Measurements from ENCODE around the gene AGBL4.

DNA sequence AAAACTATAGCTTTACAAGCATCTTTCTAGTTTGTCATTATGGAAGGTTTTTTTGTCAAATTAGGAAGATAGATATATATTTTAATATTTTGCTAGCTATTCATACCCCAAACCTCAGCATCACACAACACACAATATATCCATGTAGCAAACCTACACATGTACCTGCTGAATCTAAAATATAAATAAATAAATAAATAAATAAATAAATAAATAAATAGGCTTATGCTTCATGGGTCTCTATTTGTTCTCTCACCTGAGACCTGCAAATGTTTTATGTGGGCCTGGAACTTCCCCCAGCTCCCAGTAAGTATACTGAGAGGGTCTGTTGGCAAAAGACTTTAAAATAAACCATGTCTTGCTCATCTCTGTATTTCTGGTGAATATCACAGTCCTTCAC, 1099.7 kb downstream of the AGBL4 start:
- TF ChIP-seq, protein P1, sequence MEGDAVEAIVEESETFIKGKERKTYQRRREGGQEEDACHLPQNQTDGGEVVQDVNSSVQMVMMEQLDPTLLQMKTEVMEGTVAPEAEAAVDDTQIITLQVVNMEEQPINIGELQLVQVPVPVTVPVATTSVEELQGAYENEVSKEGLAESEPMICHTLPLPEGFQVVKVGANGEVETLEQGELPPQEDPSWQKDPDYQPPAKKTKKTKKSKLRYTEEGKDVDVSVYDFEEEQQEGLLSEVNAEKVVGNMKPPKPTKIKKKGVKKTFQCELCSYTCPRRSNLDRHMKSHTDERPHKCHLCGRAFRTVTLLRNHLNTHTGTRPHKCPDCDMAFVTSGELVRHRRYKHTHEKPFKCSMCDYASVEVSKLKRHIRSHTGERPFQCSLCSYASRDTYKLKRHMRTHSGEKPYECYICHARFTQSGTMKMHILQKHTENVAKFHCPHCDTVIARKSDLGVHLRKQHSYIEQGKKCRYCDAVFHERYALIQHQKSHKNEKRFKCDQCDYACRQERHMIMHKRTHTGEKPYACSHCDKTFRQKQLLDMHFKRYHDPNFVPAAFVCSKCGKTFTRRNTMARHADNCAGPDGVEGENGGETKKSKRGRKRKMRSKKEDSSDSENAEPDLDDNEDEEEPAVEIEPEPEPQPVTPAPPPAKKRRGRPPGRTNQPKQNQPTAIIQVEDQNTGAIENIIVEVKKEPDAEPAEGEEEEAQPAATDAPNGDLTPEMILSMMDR (conservative IDR thresholded peaks at IDR 0.05 in 1 of 2, IDR thresholded peaks at IDR 0.05 in 1 of 2; ENCODE audit: extremely low read depth in 1 of 2, insufficient read depth in 1 of 2, low read depth in 1 of 2, low read length in 2 of 2), result no peak
- TF ChIP-seq EZH2 (IDR thresholded peaks at IDR 0.05; ENCODE audit: borderline replicate concordance, low read length), result no peak

Measured in mammary epithelial cell (primary cell).